HG02763 (cell line): ENCODE measurements around the gene WRAP73.

ENCODE experiments used
- ATAC-seq: cut with Tn5 transposase; IDR thresholded peaks from one replicate; pipeline ENCODE4 v1.9.1; 2021; ENCODE audit warnings: mild to moderate bottlenecking, moderate library complexity; ENCODE audit not compliant: unreplicated experiment

WRAP73 gene

GRCh38 chr1:3614755-3615742 lies 34.9 kb downstream of the WRAP73 start:
- ATAC-seq, result no peak

GRCh38 chr1:3612123-3612522 lies 37.8 kb downstream of the WRAP73 start:
- ATAC-seq, result no peak

- no peak for ATAC-seq
These were observed 38.5 kb downstream of the WRAP73 start, which contains the start of gene MEGF6 for GRCh38 chr1:3611170-3612019. Gene MEGF6, minus strand, starts transcription at chr1:3611508. Its CDS starts 240 bp downstream, at chr1:3611268.

- no peak for ATAC-seq
These were observed 39.3 kb downstream of the WRAP73 start for GRCh38 chr1:3610527-3611169.

GRCh38 chr1:3609769-3610526 lies 40.0 kb downstream of the WRAP73 start:
- ATAC-seq, result no peak

GRCh38 chr1:3609016-3609768 lies 40.7 kb downstream of the WRAP73 start:
- no peak for ATAC-seq

- no peak for ATAC-seq
These were observed 41.7 kb downstream of the WRAP73 start for GRCh38 chr1:3608154-3608553.

- ATAC-seq, result no peak
These were observed 42.2 kb downstream of the WRAP73 start for GRCh38 chr1:3607703-3608065.

GRCh38 chr1:3606779-3607702 lies 42.9 kb downstream of the WRAP73 start:
- ATAC-seq, result no peak

GRCh38 chr1:3604997-3605823 lies 44.7 kb downstream of the WRAP73 start:
- no peak for ATAC-seq

GRCh38 chr1:3604468-3604974 lies 45.4 kb downstream of the WRAP73 start:
- no peak for ATAC-seq

GRCh38 chr1:3603571-3604467 lies 46.1 kb downstream of the WRAP73 start:
- ATAC-seq, result no peak

- ATAC-seq, result no peak
These were observed 46.7 kb downstream of the WRAP73 start for GRCh38 chr1:3603156-3603555.

GRCh38 chr1:3602375-3602774 lies 47.5 kb downstream of the WRAP73 start:
- ATAC-seq, result no peak

GRCh38 chr1:3601743-3602142 lies 48.2 kb downstream of the WRAP73 start:
- no peak for ATAC-seq

GRCh38 chr1:3600354-3600753 lies 49.5 kb downstream of the WRAP73 start:
- no peak for ATAC-seq

GRCh38 chr1:3599816-3600215 lies 50.1 kb downstream of the WRAP73 start:
- ATAC-seq, result no peak
